KOPT-K1 (cell line): Measurements from ENCODE around the gene EFCAB8.

ENCODE experiments used
- H3K27ac ChIP-seq: fragments of 200-600 bp; sonication (generic); 2 replicates; pipeline ENCODE4 v1.5.1; 2016; ENCODE audit warnings: antibody characterized with exemption, mild to moderate bottlenecking, low read depth, low read length; ENCODE audit not compliant: poor library complexity, severe bottlenecking
- H3K36me3 ChIP-seq: fragments of 200-600 bp; sonication (generic); 2 replicates; pipeline ENCODE4 v1.5.1; 2017; ENCODE audit warnings: antibody characterized with exemption, mild to moderate bottlenecking, low read length, moderate library complexity; ENCODE audit not compliant: insufficient read depth
- H3K9me3 ChIP-seq: fragments of 200-600 bp; sonication (generic); 2 replicates; pipeline ENCODE4 v1.5.1; 2017; ENCODE audit warnings: antibody characterized with exemption, low read length, mild to moderate bottlenecking; ENCODE audit not compliant: insufficient read depth, poor library complexity, severe bottlenecking

The EFCAB8 gene

GRCh38 chr20:32908334-32909292 lies 49.9 kb downstream of the EFCAB8 start:
- Histone ChIP-seq H3K9me3 (no peaks in the 10 kb centered on the region), H3K27ac (peak overlapping the region; percentile 10), H3K36me3 (no peaks in the 10 kb centered on the region)

GRCh38 chr20:32909451-32909850 lies 50.7 kb downstream of the EFCAB8 start:
- no peaks in the 10 kb centered on the region for H3K9me3 ChIP-seq
- H3K36me3 ChIP-seq = no peaks in the 10 kb centered on the region
- peak overlapping the region; percentile 10 for H3K27ac ChIP-seq

- Histone ChIP-seq H3K9me3 (peaks cover 2% of the 10 kb centered on the region), H3K27ac (no peak overlapping the region), H3K36me3 (no peaks in the 10 kb centered on the region)
Observed at GRCh38 chr20:32909896-32910571, 51.3 kb downstream of the EFCAB8 start.

DNA sequence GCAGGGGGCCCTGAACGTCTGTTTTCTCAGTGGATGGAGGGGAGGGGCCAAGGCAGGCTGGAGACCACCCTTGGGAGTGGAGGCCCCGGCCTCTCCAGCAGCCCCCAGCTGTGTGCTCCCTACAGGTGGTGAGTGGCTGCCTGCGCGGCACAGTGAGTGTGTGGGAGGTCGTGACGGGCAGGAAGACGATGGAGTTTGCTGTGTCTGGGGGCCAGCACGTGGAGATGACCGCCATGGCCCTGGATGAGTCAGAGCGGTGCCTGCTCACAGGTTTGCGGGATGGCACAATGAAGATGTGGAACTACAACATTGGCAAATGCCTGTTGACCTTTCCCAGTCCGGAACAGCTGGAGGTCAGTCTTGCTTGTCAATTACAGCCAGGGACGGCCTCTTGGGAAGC lies 52.6 kb downstream of the EFCAB8 start:
- Histone ChIP-seq H3K36me3 (no peaks in the 10 kb centered on the region), H3K27ac (no peak overlapping the region), H3K9me3 (peaks cover 16% of the 10 kb centered on the region)

DNA sequence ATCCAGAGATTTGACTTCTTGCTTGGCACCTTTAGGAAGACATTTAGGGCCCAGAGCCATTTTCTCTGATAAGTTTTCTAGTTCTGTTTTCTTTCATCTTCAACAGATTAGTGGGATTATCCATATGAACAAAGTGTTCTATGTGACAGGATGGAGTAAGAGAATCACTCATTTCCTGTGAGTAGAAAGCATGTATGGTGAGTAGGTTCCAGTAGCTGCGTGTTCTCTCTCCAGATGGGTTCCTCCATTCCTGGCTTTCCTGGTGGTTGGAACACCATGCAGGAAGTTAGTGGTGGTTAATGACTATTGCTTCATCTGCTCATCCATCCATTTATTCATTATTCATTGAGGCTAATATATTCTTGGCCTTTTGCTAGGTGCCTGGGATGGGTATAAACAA lies 54.0 kb downstream of the EFCAB8 start:
- Histone ChIP-seq H3K36me3 (no peaks in the 10 kb centered on the region), H3K27ac (no peak overlapping the region), H3K9me3 (peaks cover 17% of the 10 kb centered on the region)

DNA sequence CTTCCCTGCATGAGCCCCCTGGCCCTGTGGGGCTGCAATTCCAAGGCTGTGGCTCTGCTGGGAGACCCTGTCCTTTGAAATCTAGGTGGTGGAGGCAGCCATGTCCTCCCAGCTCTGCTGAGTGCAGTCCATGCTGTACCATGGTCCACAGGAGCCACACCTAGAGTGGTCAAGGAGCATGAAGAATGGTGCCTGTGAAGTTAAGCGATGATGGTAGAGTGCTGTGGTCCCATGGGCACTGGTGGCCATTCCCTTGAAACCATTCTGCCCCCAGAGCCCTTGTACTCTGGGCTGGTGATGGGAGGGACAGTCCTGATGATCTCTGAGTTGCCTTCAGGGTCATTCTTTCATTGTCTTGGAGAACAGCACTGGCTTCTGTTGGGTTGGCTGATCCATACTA lies 55.3 kb downstream of the EFCAB8 start:
- H3K27ac ChIP-seq = no peak overlapping the region
- H3K9me3 ChIP-seq = peaks cover 17% of the 10 kb centered on the region
- no peaks in the 10 kb centered on the region for H3K36me3 ChIP-seq

DNA sequence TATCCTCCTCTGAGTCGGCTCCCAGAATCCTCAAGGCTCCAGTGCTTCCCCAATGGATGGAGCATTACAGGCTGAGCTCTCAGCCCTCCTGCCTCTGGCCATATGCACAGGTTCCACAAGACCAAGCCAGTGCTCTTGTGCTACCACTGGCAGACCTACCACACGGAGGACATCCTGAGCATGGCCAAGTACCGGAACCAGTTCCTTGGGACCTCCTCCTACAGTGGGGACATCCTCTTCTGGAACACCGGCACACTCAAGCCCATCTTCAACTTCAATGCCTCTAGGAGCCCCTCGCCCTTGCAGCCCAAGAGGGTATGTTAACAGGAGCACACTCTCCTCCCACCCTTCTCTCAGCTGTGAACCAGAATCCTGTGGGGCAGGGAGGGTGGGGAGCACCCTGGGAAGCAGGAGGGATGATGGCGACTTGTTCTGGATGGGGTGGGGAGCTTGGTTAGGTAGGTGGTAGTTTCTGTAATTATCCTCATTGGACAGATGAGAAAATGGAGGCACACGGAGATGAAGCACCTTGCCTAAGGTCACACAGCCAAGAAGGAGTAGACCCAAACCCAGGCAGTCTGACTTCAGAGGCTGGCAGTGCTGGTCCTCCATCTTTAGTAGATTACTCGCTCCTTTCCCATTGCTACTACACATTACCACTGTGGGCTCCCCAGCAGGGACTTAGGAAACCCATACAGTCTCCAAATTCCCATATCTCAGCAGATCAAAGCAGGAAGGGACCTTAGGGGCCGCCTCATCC lies 58.6 kb downstream of the EFCAB8 start:
- H3K27ac ChIP-seq = no peak overlapping the region
- H3K9me3 ChIP-seq = peaks cover 17% of the 10 kb centered on the region
- no peaks in the 10 kb centered on the region for H3K36me3 ChIP-seq

- Histone ChIP-seq H3K36me3 (no peaks in the 10 kb centered on the region), H3K27ac (no peak overlapping the region), H3K9me3 (peaks cover 17% of the 10 kb centered on the region)
Observed at GRCh38 chr20:32918296-32918695, 59.6 kb downstream of the EFCAB8 start.

- Histone ChIP-seq H3K36me3 (no peaks in the 10 kb centered on the region), H3K9me3 (peaks cover 17% of the 10 kb centered on the region), H3K27ac (no peak overlapping the region)
Observed at GRCh38 chr20:32918751-32919150, 60.0 kb downstream of the EFCAB8 start.

- Histone ChIP-seq H3K36me3 (no peaks in the 10 kb centered on the region), H3K9me3 (peaks cover 15% of the 10 kb centered on the region), H3K27ac (no peak overlapping the region)
Observed at GRCh38 chr20:32920066-32920465, 61.3 kb downstream of the EFCAB8 start.

DNA sequence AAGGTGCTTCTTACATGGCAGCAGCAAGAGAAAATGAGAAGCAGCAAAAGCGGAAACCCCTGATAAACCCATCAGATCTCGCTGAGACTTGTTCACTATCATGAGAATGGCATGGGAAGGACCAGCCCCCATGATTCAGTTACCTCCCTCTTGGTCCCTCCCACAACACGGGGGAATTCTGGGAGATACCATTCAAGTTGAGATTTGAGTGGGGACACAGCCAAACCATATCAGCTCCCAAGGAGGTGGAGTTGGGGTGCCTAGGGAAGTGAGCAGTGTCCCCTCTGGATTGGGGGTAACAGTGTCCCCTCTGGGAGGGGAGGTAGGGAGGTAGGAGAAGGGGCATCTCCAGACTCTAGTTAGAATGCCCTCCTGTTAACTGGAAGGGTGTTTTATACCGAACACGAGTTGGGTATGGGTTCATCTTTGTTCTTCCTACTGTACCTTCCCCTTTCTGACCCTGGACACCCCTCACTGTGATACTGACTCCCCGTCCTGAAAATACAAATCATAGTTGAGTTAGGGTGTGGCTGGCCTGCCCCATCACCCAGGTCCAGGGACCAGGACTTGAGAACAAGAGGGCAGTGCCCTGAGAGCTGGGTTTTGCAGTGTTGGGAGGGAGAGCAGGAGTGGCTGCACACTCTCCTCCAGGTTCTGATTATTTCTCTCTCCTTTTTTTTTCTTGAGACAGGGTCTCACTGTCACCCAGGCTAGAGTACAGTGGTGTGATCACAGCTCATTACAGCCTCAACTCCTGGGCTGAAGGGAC lies 62.0 kb downstream of the EFCAB8 start:
- H3K9me3 ChIP-seq = peaks cover 8% of the 10 kb centered on the region
- no peaks in the 10 kb centered on the region for H3K36me3 ChIP-seq
- H3K27ac ChIP-seq = no peak overlapping the region

DNA sequence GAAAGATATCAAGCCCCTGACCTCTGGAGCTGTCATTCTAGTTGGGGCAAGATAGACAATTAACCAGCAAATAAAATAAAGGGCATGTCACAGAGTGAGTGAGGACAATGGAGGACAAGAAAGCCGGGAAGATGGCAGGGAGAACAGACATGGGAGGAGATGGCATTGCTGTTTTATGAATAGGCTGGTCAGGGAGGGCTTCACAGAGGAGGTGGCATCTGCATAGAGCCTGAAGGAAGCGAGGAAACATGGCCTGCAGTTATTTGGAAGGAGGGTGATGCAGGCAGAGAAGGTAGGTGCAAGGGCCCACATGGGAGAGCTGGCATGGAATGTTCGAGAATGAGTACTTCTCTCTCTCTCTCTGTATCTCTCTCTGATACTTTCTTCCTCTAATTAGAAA lies 63.7 kb downstream of the EFCAB8 start:
- no peaks in the 10 kb centered on the region for H3K9me3 ChIP-seq
- no peak overlapping the region for H3K27ac ChIP-seq
- H3K36me3 ChIP-seq = no peaks in the 10 kb centered on the region

- Histone ChIP-seq H3K27ac (no peak overlapping the region), H3K9me3 (no peaks in the 10 kb centered on the region), H3K36me3 (no peaks in the 10 kb centered on the region)
Observed at GRCh38 chr20:32924781-32925180, 66.1 kb downstream of the EFCAB8 start.

DNA sequence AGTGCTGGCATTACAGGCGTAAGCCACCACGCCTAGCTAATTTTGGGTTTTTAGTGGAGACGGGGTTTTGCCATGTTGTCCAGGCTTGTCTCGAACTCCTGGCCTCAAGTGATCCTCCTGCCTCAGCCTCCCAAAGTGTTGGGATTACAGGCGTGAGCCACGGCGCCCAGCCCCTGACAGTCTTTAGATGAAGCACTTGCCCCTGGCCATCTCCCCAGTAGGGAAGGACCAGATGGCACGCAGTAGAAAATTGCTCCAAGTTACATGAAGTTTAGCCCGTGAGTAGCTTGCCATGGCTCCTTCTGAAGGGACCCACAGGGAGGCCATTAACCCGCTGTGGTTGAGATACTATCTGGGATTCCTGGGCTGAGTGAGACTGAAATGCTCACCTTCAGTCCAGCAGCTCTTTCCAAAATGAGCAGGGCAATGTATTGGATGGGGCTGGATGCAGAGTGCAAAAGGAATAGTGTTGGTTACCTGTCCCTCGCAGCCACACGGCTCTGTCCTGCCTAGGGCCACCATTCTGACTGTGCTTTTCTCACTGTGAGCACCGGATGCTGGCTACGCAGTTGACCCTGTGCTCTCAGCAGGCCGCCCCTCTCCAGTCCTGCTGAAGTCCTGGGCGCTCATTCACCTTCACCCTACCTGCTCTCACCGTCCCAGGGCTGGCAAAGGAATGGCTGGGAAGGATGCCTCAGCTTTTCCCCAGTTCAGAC lies 66.9 kb downstream of the EFCAB8 start:
- Histone ChIP-seq H3K9me3 (no peaks in the 10 kb centered on the region), H3K27ac (no peak overlapping the region), H3K36me3 (no peaks in the 10 kb centered on the region)
